SK-N-DZ (cell line): Measurements from ENCODE around the gene MOV10.

Experiments used
- DNase-seq: peaks from one replicate; pipeline ENCODE4 v3.0.0-alpha.2; 2015; ENCODE audit warnings: low spot score
- small RNA-seq, 2 experiments: library from RNA; depleted of rRNA; stranded (forward); fragments of <200 nt; gene quantifications; one replicate each; pipeline ENCODE3, GENCODE V24; 2014

The MOV10 gene

GRCh38 chr1:112735752-112736151 lies 61.3 kb downstream of the MOV10 start:
- no peak for DNase-seq

DNA sequence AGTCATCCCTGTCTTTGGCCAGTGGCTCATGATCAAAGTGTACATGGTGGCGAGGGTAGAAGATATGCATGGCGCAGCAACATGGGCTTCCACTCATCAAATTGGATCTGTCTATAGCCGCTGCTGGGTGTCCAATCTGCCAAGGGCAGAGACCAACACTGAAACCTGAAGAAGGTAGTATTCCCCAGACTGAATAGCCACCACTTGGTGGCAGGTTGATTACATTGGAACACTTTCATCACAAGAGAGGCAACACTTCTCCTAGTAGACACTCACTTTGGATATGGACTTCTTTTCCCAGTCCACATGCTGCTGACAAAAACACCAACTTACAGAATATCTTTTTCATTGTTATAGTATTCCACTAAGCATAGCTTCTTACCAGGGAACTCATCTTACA lies 63.1 kb downstream of the MOV10 start:
- no peak for DNase-seq

DNA sequence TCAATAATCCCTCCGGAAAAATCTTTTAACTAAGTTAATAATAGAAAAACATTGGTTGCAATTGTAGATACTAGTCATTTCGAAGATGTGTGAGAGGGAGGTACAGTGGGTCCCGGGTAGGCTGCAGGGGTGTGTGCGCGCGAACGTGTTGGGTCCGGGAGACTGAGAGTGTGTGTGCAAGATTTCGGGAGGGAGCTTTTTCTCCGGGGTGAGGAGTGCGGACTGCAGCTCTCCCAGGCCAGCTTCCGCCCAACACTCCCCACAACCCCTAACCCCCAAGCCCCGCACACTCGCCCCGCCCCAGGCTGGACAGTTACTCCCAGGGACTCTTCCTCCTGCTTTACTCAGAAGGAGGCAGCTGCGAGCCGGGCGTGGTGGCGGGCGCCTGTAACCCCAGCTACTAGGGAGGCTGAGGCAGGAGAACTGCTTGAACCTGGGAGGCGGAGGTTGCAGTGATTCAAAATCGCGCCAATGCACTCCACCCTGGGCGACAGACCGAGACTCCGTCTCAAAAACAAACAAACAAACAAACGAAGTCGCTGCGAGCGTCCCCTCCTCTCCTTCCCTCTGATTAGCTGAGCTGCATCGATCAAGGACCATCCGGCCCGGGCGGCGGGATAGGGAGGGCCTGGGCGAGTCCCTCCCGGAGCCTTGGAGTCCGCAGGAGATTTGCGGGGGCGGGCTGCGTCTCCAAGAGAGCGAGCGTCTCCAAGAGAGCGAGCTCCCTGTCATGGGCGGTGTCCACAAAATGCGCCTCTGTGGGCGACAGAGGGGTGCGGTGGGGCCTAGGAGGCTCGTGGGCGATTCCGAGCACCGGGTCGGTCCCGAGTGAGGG lies 68.9 kb downstream of the MOV10 start:
- DNase-seq = no peak

DNA sequence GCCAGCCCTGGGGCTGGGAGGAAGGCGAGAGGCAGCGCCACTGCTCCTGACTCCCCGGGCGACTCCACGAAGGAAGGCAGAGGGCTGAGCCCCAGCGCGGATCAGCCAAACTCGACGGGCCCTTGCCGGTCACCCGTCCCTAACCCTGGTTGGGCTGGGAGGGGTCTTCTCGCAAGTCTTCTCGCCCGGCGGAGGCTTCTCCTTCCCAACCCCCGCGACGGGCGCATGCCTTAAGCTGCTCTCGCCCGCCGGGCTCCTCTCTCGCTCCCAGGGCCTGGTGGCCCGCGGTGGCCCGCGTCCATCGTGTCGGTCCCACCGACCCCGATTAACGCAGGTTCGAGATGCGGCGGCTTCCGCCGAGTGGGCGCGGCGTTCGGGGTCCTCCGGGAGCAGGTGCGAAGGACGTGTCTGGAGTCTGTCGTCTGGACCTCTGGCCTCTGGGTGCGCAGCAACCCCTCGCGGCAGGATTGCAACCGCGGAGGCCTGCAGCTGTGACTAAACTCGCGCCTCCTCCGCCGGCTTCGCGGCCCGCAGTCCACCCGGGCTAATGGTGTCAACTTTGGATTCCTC lies 69.6 kb downstream of the MOV10 start:
- no peak for DNase-seq

GRCh38 chr1:112748396-112748795 lies 73.9 kb downstream of the MOV10 start:
- DNase-seq = no peak

Small RNAs within 50 kb of the gene (small RNA-seq; reads per million reads assigned to genes)
- gene RNU7-70P = 0 to 0.31 reads per million in 2 experiments
